ENCODE measurements around the gene GNAT1.

The GNAT1 gene

GRCh38 chr3:50232303-50232702 is 40.9 kb downstream of the GNAT1 start:
- DNase-seq (ENCODE audit: extremely low read depth, low read depth) = no peak
- TF ChIP-seq, protein P1, sequence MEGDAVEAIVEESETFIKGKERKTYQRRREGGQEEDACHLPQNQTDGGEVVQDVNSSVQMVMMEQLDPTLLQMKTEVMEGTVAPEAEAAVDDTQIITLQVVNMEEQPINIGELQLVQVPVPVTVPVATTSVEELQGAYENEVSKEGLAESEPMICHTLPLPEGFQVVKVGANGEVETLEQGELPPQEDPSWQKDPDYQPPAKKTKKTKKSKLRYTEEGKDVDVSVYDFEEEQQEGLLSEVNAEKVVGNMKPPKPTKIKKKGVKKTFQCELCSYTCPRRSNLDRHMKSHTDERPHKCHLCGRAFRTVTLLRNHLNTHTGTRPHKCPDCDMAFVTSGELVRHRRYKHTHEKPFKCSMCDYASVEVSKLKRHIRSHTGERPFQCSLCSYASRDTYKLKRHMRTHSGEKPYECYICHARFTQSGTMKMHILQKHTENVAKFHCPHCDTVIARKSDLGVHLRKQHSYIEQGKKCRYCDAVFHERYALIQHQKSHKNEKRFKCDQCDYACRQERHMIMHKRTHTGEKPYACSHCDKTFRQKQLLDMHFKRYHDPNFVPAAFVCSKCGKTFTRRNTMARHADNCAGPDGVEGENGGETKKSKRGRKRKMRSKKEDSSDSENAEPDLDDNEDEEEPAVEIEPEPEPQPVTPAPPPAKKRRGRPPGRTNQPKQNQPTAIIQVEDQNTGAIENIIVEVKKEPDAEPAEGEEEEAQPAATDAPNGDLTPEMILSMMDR (IDR thresholded peaks at IDR 0.05; ENCODE audit: low read depth, low read length, missing control alignments) = no peak
- H3K4me3 ChIP-seq (replicated peaks; ENCODE audit: low read depth, low read length) = no peak overlapping the region

DNA sequence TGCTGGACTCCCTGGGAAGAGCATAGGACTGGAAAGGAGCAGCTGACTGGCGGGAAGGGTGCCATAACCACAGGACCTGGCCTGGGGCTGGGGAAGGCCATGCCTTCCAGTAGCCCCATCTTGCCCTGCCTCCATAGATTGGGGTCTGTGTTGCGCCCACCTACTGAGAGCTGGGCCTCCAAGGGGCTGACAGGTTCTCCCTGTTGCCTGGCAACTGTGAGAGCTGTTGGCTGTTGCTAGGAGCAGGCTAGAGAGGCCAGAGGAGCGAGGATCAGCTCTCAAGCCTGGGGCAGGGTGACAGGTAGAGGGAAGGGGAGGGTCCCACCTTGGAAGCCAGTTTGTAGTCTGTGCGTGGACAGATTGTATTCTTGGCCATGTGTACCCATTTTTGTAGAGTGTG is 41.8 kb downstream of the GNAT1 start:
- no peak for DNase-seq (ENCODE audit: extremely low read depth, low read depth)
- TF ChIP-seq, protein P1 (IDR thresholded peaks at IDR 0.05; ENCODE audit: low read depth, low read length, missing control alignments) = no peak

GRCh38 chr3:50235716-50236483 is 44.5 kb downstream of the GNAT1 start, which contains the start of gene GNAI2:
Gene GNAI2 (plus strand): TSS chr3:50236204. CDS start chr3:50236336, 132 bp downstream.
- TF ChIP-seq, protein P1 (IDR thresholded peaks at IDR 0.05; ENCODE audit: low read depth, low read length, missing control alignments) = no peak
- peak within 1 kb of the TSS; percentile 86 for H3K4me3 ChIP-seq (replicated peaks; ENCODE audit: low read depth, low read length)
- DNase-seq (ENCODE audit: extremely low read depth, low read depth) = peak; percentile 82

More for the DNA sequence above, 41.8 kb downstream of the GNAT1 start:
- H3K4me3 ChIP-seq (replicated peaks; ENCODE audit: low read depth, low read length) = no peak overlapping the region

- H3K4me3 ChIP-seq (replicated peaks; ENCODE audit: low read depth, low read length) = peak overlapping the region; percentile 86
- TF ChIP-seq, protein P1 (IDR thresholded peaks at IDR 0.05; ENCODE audit: low read depth, low read length, missing control alignments) = no peak
- no peak for DNase-seq (ENCODE audit: extremely low read depth, low read depth)
Observed at GRCh38 chr3:50236484-50237132, 45.2 kb downstream of the GNAT1 start.

GRCh38 chr3:50237133-50237651 is 45.8 kb downstream of the GNAT1 start:
- DNase-seq (ENCODE audit: extremely low read depth, low read depth) = no peak
- H3K4me3 ChIP-seq (replicated peaks; ENCODE audit: low read depth, low read length) = peak overlapping the region; percentile 86
- TF ChIP-seq, protein P1 (IDR thresholded peaks at IDR 0.05; ENCODE audit: low read depth, low read length, missing control alignments) = no peak

DNA sequence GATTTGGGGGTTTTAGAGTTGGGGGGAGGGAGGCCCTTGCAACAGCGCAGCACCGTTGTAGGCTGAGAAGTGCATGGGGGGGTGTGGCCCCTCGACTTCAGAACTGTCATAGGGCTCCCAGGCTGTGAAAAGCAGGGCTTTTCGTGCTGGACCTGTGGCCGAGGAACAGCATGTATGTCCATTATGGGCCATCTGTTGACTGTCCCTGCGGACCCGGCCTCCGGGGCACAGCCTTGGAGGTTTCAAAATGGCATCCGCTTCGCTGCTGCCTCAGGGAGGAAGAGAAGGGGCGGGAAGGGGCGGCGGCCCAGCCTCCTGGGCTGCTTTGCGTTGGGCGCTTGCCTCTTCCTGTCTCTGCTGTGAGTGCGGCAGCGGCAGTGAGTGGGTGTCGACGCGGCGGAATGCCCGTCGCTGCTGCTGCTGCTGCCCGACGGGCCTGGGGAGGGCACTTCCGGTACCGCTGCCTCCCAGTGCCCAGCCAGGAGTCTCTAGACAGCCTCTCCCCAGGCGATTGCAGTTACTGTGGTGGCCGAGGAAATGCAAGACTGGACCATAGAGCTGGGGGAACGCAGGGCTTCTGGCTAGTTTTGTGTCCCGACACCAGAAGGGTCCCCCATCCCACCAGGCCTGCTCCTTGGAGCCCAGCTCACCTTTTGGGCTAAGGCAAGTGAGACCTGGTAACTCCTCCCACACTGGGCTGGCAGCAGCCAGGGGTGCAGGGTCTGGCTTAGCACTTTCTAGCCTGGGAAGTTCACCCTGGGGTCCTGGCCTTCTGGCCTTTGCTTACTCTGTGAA is 46.5 kb downstream of the GNAT1 start:
- TF ChIP-seq, protein P1 (IDR thresholded peaks at IDR 0.05; ENCODE audit: low read depth, low read length, missing control alignments) = no peak
- DNase-seq (ENCODE audit: extremely low read depth, low read depth) = no peak
- H3K4me3 ChIP-seq (replicated peaks; ENCODE audit: low read depth, low read length) = peak overlapping the region; percentile 86
